ENCODE results near the gene DEPDC1B. TPM values are rescaled to one million over a fixed set of nuclear protein-coding genes. Genes with fewer than 3 reads are reported as not detected.
A peak's percentile ranks its signal among the peaks of the same experiment; 100 is the strongest.

The DEPDC1B gene
- total RNA-seq, 2 donors from 2014 or later = 0.66 to 2.3 TPM

DNA sequence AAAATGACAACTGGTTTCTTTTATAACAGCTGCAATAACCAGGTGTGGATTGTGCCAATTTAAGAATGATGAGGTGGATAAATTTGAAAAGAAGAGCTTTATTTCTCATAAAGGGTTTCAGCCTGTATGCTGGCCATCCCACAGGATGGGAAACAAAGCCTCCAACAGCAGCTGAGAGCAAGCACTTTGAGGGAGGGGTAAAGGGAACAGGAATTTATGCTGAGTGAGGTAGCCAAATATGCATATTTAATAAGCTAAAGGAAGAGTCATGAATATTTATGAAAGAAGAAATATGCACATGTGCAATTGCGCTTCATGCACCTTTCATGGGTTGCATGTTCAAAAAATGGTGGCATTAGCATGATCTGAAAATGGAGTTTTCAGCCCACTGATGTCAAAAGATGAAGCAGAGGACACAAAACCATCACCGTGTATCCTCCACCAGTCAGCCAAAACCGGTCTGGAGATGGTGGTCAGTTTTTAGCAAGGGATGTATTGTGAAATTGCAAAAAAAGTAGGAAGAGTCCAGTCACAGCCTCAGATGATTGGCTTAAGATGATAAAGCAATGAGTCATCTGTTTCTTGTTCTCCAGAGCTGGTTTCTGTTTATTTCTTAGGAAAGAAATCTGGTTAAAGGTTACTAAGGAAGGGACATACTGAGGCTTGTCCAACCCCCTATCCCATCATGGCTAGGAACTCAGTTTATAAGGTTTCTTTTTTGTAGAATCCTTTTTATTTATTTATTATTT lies 47.9 kb downstream of the DEPDC1B start:
- ATAC-seq = no peak

DNA sequence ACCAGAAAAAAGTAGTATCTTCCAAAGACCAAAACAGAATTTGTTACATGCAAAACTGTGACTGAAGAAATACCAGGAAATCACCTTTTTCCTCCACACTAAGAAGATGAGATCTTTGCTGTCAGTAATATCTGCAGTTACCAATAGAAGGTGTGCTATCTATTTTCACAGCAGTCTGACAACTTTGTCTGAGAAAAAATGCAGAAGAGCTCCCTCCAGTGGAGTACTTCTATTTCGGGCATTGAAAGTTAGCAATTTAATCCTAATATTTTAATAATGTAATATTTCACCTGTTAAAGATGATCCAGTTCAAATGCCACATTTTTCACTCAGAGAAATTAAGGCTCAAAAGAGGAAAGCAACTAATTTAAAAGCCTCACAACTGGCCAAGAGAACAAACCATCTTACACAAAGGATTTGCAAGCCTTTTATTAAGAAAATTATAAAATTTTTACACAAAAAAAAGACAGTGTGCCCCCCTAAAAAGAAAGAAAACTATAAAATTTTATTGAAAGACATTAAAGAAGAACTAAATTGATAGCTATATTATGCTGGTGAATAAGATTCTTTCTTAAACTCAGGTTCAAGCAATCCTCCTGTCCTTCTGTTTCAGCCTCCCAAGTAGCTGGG lies 50.6 kb downstream of the DEPDC1B start:
- intact Hi-C loops (cut with DNase I) = no loop called here
- Histone ChIP-seq H3K36me3 (replicated peaks in 1 of 2; ENCODE audit: insufficient read depth in 1 of 2, low read depth in 2 of 2) (no peaks in the 10 kb centered on the region), H3K9me3 (no peaks in the 10 kb centered on the region), H3K4me3 (no peak overlapping the region), H3K27ac (no peak overlapping the region), H3K4me1 (no peaks in the 10 kb centered on the region), H3K27me3 (no peaks in the 10 kb centered on the region)
- ATAC-seq (no peak), DNase-seq (no peak)
- WGBS, 2 donors = 2 to 3% methylated on average over 1 of the region's 1 CpG
- TF ChIP-seq POLR2A (IDR thresholded peaks at IDR 0.05) = no peak
- TF ChIP-seq, protein P1, sequence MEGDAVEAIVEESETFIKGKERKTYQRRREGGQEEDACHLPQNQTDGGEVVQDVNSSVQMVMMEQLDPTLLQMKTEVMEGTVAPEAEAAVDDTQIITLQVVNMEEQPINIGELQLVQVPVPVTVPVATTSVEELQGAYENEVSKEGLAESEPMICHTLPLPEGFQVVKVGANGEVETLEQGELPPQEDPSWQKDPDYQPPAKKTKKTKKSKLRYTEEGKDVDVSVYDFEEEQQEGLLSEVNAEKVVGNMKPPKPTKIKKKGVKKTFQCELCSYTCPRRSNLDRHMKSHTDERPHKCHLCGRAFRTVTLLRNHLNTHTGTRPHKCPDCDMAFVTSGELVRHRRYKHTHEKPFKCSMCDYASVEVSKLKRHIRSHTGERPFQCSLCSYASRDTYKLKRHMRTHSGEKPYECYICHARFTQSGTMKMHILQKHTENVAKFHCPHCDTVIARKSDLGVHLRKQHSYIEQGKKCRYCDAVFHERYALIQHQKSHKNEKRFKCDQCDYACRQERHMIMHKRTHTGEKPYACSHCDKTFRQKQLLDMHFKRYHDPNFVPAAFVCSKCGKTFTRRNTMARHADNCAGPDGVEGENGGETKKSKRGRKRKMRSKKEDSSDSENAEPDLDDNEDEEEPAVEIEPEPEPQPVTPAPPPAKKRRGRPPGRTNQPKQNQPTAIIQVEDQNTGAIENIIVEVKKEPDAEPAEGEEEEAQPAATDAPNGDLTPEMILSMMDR (IDR thresholded peaks at IDR 0.05) = peak; percentile 33 to 52 (median 43)

More for the DNA sequence above, 47.9 kb downstream of the DEPDC1B start:
- intact Hi-C loops (cut with DNase I) = no loop called here
- no peaks in the 10 kb centered on the region for H3K27me3 ChIP-seq
- TF ChIP-seq POLR2A (IDR thresholded peaks at IDR 0.05) = no peak
- TF ChIP-seq, protein P1 (IDR thresholded peaks at IDR 0.05) = no peak
- DNase-seq = no peak
- H3K9me3 ChIP-seq = no peaks in the 10 kb centered on the region
- 85 to 91% methylated on average over 3 of the region's 3 CpGs for WGBS, 2 donors
- no peaks in the 10 kb centered on the region for H3K36me3 ChIP-seq (replicated peaks in 1 of 2; ENCODE audit: insufficient read depth in 1 of 2, low read depth in 2 of 2)
- H3K4me1 ChIP-seq = no peaks in the 10 kb centered on the region
- H3K27ac ChIP-seq = no peak overlapping the region
- no peak overlapping the region for H3K4me3 ChIP-seq

DNA sequence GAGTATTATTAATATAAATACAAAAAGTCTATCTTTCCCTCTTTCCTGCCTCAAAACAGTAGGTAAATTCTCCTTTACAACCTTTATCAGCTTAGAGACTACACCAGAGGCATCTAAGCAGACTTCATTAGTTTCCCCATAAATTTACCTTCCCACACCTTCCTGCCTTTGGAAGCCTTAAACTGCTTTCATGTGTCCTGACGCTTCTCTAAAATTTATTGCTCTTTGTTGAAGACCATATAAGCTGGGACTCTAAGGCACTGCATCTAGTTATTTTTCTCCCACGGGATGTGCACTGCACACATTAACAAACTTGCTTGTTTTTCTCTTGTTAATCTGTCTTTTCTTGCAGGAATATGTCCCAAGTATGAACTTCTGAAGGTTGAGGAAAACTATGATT lies 51.8 kb downstream of the DEPDC1B start:
- Histone ChIP-seq H3K27ac (no peak overlapping the region), H3K4me3 (no peak overlapping the region), H3K9me3 (no peaks in the 10 kb centered on the region), H3K36me3 (replicated peaks in 1 of 2; ENCODE audit: insufficient read depth in 1 of 2, low read depth in 2 of 2) (no peaks in the 10 kb centered on the region), H3K27me3 (no peaks in the 10 kb centered on the region), H3K4me1 (no peaks in the 10 kb centered on the region)
- ATAC-seq (no peak), DNase-seq (no peak)
- intact Hi-C loops (cut with DNase I) = no loop called here
- TF ChIP-seq, protein P1 (IDR thresholded peaks at IDR 0.05) = no peak
- 71 to 79% methylated on average over 2 of the region's 2 CpGs for WGBS, 2 donors

DNA sequence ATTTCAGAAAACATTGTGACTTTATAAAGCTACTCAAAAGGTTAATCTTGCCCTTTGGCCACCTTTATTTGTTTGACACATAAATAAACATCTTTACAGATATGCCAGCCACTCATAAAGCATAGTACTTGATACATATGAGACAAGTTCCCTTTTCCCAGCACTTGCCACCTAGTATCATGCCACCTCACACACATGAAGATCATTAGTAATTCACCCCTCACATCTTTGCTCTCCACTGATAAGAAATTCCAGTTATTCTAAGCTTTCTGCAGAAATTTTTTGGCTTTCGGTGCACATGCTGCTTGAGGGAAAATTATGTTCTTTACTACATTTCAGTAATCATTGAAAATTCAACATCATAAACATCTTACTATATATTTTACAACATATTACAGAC lies 59.1 kb downstream of the DEPDC1B start:
- TF ChIP-seq, protein P1 (IDR thresholded peaks at IDR 0.05) = no peak
- no peak for TF ChIP-seq POLR2A (IDR thresholded peaks at IDR 0.05)
- Histone ChIP-seq H3K4me3 (no peak overlapping the region), H3K36me3 (replicated peaks in 1 of 2; ENCODE audit: insufficient read depth in 1 of 2, low read depth in 2 of 2) (no peaks in the 10 kb centered on the region), H3K4me1 (no peaks in the 10 kb centered on the region), H3K27ac (no peak overlapping the region), H3K27me3 (no peaks in the 10 kb centered on the region), H3K9me3 (no peaks in the 10 kb centered on the region)
- ATAC-seq = no peak
- no peak for DNase-seq
- WGBS, 2 donors = 87 to 92% methylated on average over 1 of the region's 1 CpG
- intact Hi-C loops (cut with DNase I) = no loop called here
